Pancreas (tissue), 10 donors: ENCODE data around the gene KIF23. TPM values are rescaled to one million over a fixed set of nuclear protein-coding genes. Genes with fewer than 3 reads are reported as not detected.
A peak's percentile ranks its signal among the peaks of the same experiment; 100 is the strongest.
"Not testable (repeated sequence)": the region's sequence is repeated elsewhere in the genome, so short reads cannot be mapped to it uniquely, and the experiment has no call there.

Experiments
- ATAC-seq, 4 donors: fragments of 200-7000 bp; cut with Tn5 transposase; one replicate each; pipeline versions ENCODE4 v1.8.0 to v1.9.1; 2020; ENCODE audit warnings: mild to moderate bottlenecking in 4 of 4, moderate library complexity in 4 of 4
- DNase-seq, 6 donors: peaks; one replicate each; pipeline ENCODE4 v3.0.0-alpha.2; 2020
- FAIRE-seq: peaks from 2 replicates; lab custom pipeline; 2012; peaks lifted over from hg19 to GRCh38; lab: Jason Lieb, UNC
- H3K27ac ChIP-seq, 4 donors: fragments of 200-600 bp; sonication (generic); 1 replicate in 3 of 4; 2 replicates in 1 of 4; pipeline versions ENCODE4 v1.5.0 to v1.8.0; 2020
- H3K27me3 ChIP-seq, 4 donors: fragments of 200-600 bp; one replicate each; pipeline ENCODE4 v1.8.0; 2021
- H3K36me3 ChIP-seq, 3 donors: fragments of 200-600 bp; sonication (generic) in 1 of 3; one replicate each; pipeline versions ENCODE4 v1.5.0 to v1.8.0; 2020 to 2021
- H3K4me1 ChIP-seq, 3 donors: fragments of 200-600 bp; one replicate each; pipeline ENCODE4 v1.8.0; 2021
- H3K4me3 ChIP-seq, 4 donors: fragments of 200-600 bp; sonication (generic) in 2 of 4; one replicate each; pipeline versions ENCODE4 v1.5.0 to v1.8.0; 2020 to 2021
- H3K9me3 ChIP-seq, 4 donors: fragments of 200-600 bp; one replicate each; pipeline ENCODE4 v1.8.0; 2021
- CTCF ChIP-seq, 4 donors: fragments of 200-600 bp; sonication (generic) in 3 of 4; IDR thresholded peaks; one replicate each; pipeline versions ENCODE4 v1.5.0 to v1.8.0; 2021; ENCODE audit warnings: antibody characterized with exemption in 4 of 4
- WGBS, 2 donors: extraction: QIAGEN DNeasy Blood & Tissue Kit; methylation state at CpG; one replicate each; pipeline ENCODE4 v1.1.7; 2013; 5-methylcytosine and 5-hydroxymethylcytosine counted together
- intact Hi-C, 3 donors: fragments of 100-400 bp; cut with DNase I; formaldehyde crosslinking; loops; one replicate each; pipeline versions ENCODE4 v1.11.1 to v1.14.2; 2022
- polyA plus RNA-seq, 2 donors: library from polyadenylated mRNA; stranded (reverse); fragments of 200-250 nt; gene quantifications; one replicate each; pipeline ENCODE4 v1.2.3, GENCODE V29; 2013
- total RNA-seq, 6 donors: library from RNA; stranded (reverse); fragmentation: NEBNext Ultra II Directional in 4 of 6; extraction: Animal tissue kit (Norgen Biotek cat#: 25700) in 4 of 6; gene quantifications; one replicate each; pipeline versions ENCODE4 v1.2.1 to v1.2.4, GENCODE V29; 2021 to 2023
- donor health status: healthy with polysubstance abuse.
- donor health status: DM: no; HTN: no; CAD: no; lungs with moderate emphysema.
- donor health status: DM: no; HTN: no; CAD: no.
- donor health status: control.
- donor health status: control.
- donor health status: Bipolar disorder and iron deficiency.
- donor health status: DM: yes; HTN: yes; CAD: no.
- donor health status: DM: no; HTN: no; CAD: no.
- donor health status: DM: no; HTN: no; CAD: no.
- donor health status: DM: yes; HTN: yes; CAD: no.

The KIF23 gene
- total and polyA plus RNA-seq, 8 donors, result 0.19 to 2.0 (median 0.88) TPM

DNA sequence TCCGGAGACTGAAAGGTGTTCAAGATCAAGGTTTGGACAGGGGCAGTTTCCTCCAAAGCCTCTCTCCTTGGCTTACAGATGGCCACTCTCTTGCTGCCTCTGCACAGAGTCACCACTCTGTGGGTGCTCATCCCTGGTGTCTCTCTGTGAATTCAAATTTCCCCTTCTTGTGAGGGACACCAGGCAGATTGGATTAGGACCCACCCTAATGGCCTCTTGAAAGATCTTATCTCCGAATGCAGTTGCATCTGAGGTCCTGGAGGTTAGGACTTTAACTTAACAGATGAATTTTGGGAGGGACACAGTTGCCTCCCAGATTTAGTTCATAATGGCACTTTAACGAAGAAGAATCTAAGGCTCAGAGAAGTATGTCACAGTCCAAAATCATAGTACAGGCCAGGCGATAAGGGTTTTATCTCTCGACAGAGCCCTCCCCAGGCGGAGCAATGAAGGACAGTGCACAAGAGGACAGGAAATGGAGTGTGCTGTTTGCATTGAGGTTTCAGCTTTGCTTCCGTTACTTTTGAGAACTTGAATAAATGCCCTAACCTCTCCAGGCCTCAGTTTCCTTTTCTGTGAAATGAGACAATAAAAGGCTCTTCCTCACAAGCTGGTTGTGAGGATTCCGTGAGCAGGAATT, 38.9 kb upstream of the KIF23 start:
- H3K27ac ChIP-seq, result no peak overlapping the region
- no peak for ATAC-seq
- H3K36me3 ChIP-seq, result no peaks in the 10 kb centered on the region
- TF ChIP-seq CTCF (IDR thresholded peaks at IDR 0.05), result no peak
- WGBS, 2 donors, result 71 to 79% methylated on average over 8 of the region's 8 CpGs
- H3K4me1 ChIP-seq, result no peaks in the 10 kb centered on the region
- intact Hi-C loops, result loop anchor here in 1 of 3 donors (10.0 kb wide), 1 partner anchor 70 kb away; no protein-coding TSS in a partner anchor
- DNase-seq, result no peak
- FAIRE-seq, result no peak
- no peaks in the 10 kb centered on the region for H3K9me3 ChIP-seq
- no peak overlapping the region for H3K4me3 ChIP-seq
- H3K27me3 ChIP-seq, result no peaks in the 10 kb centered on the region

- WGBS, 2 donors, result 87 to 92% methylated on average over 8 of the region's 8 CpGs
- H3K27ac ChIP-seq, result no peak overlapping the region
- H3K27me3 ChIP-seq, result no peaks in the 10 kb centered on the region
- intact Hi-C loops, result loop anchor here in 1 of 3 donors (10.0 kb wide), 1 partner anchor 73 kb away; no protein-coding TSS in a partner anchor
- no peak for TF ChIP-seq CTCF (IDR thresholded peaks at IDR 0.05)
- DNase-seq, result no peak
- H3K4me1 ChIP-seq, result no peaks in the 10 kb centered on the region
- no peaks in the 10 kb centered on the region for H3K9me3 ChIP-seq
- FAIRE-seq, result no peak
- no peak for ATAC-seq
- H3K36me3 ChIP-seq, result no peaks in the 10 kb centered on the region
- no peak overlapping the region for H3K4me3 ChIP-seq
Observed at GRCh38 chr15:69377216-69377970, 36.8 kb upstream of the KIF23 start.

DNA sequence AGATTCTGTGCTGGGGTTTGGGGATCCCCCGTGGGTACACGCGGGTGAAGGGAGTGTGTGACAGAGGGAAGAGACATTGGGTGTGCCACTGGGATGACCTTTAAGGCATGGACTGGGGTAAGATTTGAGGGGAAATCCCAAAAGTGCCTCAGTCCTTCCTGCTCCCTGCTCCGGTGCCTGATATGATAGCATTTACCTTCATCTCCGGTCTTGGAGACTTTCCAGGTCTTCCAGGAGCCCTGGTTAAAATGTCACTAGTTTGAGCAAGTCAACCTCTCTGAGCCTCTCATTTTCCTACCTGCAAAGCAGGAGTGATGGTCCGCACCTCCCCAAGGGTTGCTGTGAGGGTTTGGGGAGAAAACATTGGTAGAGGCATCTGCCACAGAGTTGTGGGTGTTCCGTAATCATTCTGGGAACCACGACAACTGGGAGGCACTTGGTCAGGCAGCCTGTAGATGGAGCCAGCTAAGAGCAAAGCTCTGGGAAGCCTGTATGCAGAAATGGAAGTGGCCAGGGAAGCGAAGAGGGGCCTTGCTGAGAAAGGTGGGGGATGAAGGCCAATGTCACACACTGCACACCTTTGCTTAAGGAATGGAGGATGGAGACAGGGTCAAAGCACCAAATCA, 33.9 kb upstream of the KIF23 start:
- Histone ChIP-seq H3K9me3 (no peaks in the 10 kb centered on the region), H3K27me3 (no peaks in the 10 kb centered on the region), H3K36me3 (no peaks in the 10 kb centered on the region), H3K4me3 (no peak overlapping the region), H3K4me1 (no peaks in the 10 kb centered on the region), H3K27ac (no peak overlapping the region)
- TF ChIP-seq CTCF (IDR thresholded peaks at IDR 0.05), result no peak
- intact Hi-C loops, result no loop called here
- ATAC-seq (peak in 2 of 4 donors; percentile 28 to 48), DNase-seq (no peak), FAIRE-seq (no peak)
- 46% methylated on average over 9 of the region's 9 CpGs for WGBS, 2 donors

GRCh38 chr15:69380726-69381105, 33.4 kb upstream of the KIF23 start:
- no peaks in the 10 kb centered on the region for H3K36me3 ChIP-seq
- H3K9me3 ChIP-seq, result no peaks in the 10 kb centered on the region
- TF ChIP-seq CTCF (IDR thresholded peaks at IDR 0.05), result no peak
- no peak for FAIRE-seq
- intact Hi-C loops, result no loop called here
- no peaks in the 10 kb centered on the region for H3K4me1 ChIP-seq
- H3K27ac ChIP-seq, result no peak overlapping the region
- no peak for ATAC-seq
- DNase-seq, result no peak
- H3K4me3 ChIP-seq, result no peak overlapping the region
- no peaks in the 10 kb centered on the region for H3K27me3 ChIP-seq
- WGBS, 2 donors, result 77 to 83% methylated on average over 10 of the region's 10 CpGs

- H3K36me3 ChIP-seq, intact Hi-C loops, H3K27ac ChIP-seq, H3K4me3 ChIP-seq, H3K9me3 ChIP-seq, FAIRE-seq, DNase-seq, H3K27me3 ChIP-seq, H3K4me1 ChIP-seq, ATAC-seq: not testable (repeated sequence)
- 92 to 93% methylated on average over 10 of the region's 10 CpGs for WGBS, 2 donors
Observed at GRCh38 chr15:69382176-69382575, 32.0 kb upstream of the KIF23 start.

DNA sequence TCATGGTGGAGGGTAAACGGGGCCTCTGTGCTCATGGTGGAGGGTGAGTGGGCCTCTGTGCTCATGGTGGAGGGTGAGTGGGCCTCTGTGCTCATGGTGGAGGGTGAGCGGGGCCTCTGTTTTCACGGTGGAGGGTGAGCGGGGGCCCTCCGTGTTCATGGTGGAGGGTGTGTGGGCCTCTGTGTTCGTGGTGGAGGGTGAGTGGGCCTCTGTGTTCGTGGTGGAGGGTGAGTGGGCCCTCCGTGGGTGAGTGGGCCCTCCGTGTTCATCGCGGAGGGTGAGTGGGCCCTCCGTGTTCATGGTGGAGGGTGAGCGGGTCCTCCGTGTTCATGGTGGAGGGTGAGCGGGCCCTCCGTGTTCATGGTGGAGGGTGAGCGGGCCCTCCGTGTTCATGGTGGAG, 30.1 kb upstream of the KIF23 start:
- ATAC-seq, H3K9me3 ChIP-seq, DNase-seq, H3K27ac ChIP-seq, H3K27me3 ChIP-seq, H3K36me3 ChIP-seq, FAIRE-seq, intact Hi-C loops, H3K4me1 ChIP-seq, H3K4me3 ChIP-seq: not testable (repeated sequence)
- 93 to 96% methylated on average over 14 to 16 of the region's 18 CpGs for WGBS, 2 donors
